ENCODE measurements around the gene IGF2.

The IGF2 gene

DNA sequence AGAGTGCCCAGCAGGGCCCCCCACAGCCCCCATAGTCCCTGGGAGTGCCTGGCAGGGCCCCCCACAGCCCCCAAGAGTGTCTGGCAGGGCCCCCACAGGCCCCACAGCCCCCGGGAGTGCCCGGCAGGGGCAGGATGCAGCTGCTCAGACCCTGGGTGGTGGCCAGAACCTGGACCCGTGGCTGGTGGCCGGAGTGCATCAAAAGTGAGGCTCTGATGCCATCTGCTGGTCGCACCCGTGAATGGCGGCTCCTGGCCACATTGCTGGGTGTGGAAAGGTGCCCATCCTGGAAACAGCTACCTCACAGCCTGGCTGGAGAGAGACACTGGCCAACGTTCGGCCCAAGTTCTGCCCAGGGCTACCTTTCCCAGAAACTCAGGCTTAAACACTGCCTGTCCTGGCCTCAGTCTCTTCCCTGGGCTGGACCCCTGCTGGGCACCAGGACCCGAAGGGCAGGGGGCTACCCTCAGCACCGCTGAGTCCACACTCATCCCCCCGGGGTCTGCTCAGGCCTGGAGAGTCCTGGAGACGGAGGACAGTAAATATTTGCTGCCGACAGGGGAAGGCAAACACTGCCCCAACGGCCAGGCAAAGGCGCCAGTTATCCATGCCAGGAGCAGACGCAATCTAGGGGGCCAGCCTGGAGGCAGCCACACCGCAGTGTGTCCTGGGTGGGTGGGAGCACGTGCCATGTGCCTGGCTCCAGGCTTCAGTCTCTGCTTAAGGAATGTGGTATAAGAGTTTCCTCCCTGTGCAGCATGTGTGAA, 17.4 kb upstream of the IGF2 start:
- TF ChIP-seq, protein P1, sequence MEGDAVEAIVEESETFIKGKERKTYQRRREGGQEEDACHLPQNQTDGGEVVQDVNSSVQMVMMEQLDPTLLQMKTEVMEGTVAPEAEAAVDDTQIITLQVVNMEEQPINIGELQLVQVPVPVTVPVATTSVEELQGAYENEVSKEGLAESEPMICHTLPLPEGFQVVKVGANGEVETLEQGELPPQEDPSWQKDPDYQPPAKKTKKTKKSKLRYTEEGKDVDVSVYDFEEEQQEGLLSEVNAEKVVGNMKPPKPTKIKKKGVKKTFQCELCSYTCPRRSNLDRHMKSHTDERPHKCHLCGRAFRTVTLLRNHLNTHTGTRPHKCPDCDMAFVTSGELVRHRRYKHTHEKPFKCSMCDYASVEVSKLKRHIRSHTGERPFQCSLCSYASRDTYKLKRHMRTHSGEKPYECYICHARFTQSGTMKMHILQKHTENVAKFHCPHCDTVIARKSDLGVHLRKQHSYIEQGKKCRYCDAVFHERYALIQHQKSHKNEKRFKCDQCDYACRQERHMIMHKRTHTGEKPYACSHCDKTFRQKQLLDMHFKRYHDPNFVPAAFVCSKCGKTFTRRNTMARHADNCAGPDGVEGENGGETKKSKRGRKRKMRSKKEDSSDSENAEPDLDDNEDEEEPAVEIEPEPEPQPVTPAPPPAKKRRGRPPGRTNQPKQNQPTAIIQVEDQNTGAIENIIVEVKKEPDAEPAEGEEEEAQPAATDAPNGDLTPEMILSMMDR (IDR thresholded peaks at IDR 0.05; ENCODE audit: extremely low read depth, insufficient read depth, missing control alignments), result peak; percentile 91
- DNase-seq (ENCODE audit: low spot score), result peak; percentile 88
- in situ Hi-C loops (cut with MboI; ENCODE audit: low pct_unique_long_range_greater_than_20kb, low sequenced_read_pairs, unreplicated experiment), result loop anchor here (25.0 kb wide), 1 partner anchor 469 kb away; the partner anchor contains the start of gene KRTAP5-6

DNA sequence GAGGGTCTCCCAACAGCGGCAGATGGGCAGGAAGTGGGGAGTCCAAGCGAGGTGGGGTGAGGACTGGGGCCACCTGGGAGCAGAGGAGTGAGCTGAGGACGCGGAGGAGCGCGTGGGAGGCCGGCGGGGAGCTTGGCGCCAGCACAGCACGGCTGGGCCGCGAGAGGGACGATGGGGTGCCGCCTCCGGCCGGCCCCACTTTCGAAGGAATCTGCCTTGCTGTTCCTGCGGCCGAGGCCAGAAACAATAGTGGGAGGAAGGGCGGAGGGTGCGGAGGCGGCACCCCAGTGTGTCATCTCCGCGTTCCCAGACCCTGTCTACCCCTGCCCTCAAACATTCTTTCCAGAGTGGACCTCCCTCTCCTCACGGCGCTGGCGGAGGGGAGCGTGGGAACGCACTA, 16.3 kb upstream of the IGF2 start:
- DNase-seq (ENCODE audit: low spot score), result no peak
- TF ChIP-seq, protein P1 (IDR thresholded peaks at IDR 0.05; ENCODE audit: extremely low read depth, insufficient read depth, missing control alignments), result no peak
- in situ Hi-C loops (cut with MboI; ENCODE audit: low pct_unique_long_range_greater_than_20kb, low sequenced_read_pairs, unreplicated experiment), result loop anchor here (25.0 kb wide), 1 partner anchor 468 kb away; the partner anchor contains the start of gene KRTAP5-6

DNA sequence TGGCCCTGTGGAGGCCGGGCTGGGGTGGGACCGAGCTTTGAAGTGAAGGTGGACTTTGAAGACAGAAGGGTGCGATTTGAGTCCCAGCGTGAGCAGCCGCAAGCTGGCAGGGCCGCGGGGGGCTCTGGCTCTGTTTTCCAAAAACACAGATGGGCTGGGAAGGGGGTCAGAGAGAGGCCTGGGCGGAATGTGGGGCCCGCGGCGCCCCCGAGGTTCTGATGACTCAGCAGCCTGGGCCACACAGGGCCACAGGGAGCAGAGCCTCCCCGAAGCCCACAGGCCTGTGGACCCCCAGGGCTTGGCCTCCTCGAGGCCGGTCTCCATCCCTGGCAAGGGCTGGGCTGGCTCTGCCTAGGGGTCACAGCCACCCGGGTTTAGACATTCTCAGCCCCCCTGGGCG, 15.7 kb upstream of the IGF2 start:
- in situ Hi-C loops (cut with MboI; ENCODE audit: low pct_unique_long_range_greater_than_20kb, low sequenced_read_pairs, unreplicated experiment), result loop anchor here (25.0 kb wide), 1 partner anchor 468 kb away; the partner anchor contains the start of gene KRTAP5-6
- no peak for DNase-seq (ENCODE audit: low spot score)
- TF ChIP-seq, protein P1 (IDR thresholded peaks at IDR 0.05; ENCODE audit: extremely low read depth, insufficient read depth, missing control alignments), result no peak

DNA sequence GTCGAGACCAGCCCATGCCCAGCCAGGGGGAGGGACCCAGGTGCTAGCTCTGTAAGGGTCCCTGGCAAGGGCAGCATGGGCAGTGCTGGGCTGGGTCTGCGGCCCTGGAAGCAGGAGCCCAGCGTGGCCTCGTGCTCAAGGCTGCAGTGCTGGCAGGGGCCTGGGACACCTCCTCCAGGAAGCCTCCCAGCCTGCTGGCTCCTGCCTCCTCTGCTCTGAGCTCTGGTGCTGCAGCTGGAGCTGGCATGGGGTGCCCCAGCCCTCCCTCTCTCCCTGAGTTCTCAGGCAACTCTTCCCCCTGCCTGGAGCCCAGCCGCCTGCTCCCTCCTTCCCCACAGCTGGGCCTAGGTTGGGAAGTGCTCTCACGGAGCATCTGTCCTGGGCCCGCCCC, 15.0 kb upstream of the IGF2 start:
- TF ChIP-seq, protein P1 (IDR thresholded peaks at IDR 0.05; ENCODE audit: extremely low read depth, insufficient read depth, missing control alignments), result no peak
- DNase-seq (ENCODE audit: low spot score), result no peak
- in situ Hi-C loops (cut with MboI; ENCODE audit: low pct_unique_long_range_greater_than_20kb, low sequenced_read_pairs, unreplicated experiment), result loop anchor here (25.0 kb wide), 1 partner anchor 467 kb away; the partner anchor contains the start of gene KRTAP5-6

DNA sequence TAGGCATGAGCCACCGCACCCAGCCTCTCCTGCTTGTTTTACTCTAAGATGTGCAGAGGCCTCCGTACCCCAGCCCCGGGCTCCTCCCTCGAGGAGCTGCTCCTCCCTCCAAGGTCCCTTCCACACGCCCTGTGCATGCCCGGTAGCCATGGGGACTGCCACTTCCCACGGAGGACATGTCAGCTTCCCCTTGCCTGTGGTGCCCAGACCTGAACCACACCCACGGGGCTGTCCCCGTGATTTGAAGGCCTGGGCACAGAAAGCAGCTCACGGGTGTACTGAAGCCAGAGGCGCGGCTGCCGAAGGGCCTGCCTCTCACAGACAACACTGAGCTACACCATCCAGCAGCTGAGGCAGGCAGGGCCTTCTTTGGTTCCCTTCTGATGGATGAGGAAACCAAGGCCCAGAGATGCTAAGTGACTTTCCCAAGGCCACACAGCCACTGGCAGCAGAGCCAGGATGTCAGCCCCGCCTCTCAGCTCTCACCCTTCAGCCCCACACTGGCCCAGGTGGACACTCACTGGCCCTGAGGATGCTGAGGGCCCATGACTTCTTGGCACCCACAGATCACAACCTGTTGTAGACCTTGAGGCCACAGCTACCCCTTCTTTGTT, 14.5 kb upstream of the IGF2 start:
- no peak for DNase-seq (ENCODE audit: low spot score)
- in situ Hi-C loops (cut with MboI; ENCODE audit: low pct_unique_long_range_greater_than_20kb, low sequenced_read_pairs, unreplicated experiment), result loop anchor here (25.0 kb wide), 1 partner anchor 466 kb away; the partner anchor contains the start of gene KRTAP5-6
- TF ChIP-seq, protein P1 (IDR thresholded peaks at IDR 0.05; ENCODE audit: extremely low read depth, insufficient read depth, missing control alignments), result no peak

DNA sequence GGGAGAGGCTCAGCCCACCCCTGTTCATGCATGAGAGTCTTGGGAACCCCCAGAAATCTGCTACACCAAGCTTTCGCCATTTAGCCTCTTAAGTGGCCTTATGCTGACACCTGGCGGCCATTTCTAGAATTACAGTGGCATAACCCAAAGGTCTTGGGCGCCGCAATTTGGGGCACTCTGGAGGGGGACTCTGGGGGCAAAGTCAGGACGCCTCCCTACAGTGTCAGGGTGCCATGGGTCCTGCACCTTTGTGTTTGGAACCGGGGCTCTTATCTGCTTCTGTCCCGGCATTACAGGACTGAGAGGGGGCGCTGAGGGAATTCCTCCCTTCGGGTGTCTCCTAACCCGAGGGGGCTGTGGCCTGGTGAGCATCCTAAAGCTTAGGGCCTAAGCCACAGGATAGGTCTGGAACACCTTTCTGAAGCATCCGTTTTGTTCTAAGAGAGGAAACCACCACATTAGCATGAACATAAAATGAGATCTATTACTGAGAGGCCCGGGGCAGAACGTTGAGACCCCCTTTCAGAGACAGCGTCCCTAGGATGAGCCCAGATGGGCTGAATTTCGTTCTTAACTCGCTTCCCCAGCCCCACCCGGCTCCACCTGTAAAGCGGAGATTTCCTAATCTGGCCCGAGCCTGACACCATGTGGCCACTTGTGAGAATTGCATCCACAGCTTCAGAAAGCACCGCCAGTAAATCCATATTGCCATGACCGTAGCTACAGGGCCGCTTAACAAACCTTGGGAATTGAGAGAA, 12.5 kb upstream of the IGF2 start:
- in situ Hi-C loops (cut with MboI; ENCODE audit: low pct_unique_long_range_greater_than_20kb, low sequenced_read_pairs, unreplicated experiment), result loop anchor here (25.0 kb wide), 1 partner anchor 464 kb away; the partner anchor contains the start of gene KRTAP5-6

More for the DNA sequence above, 12.5 kb upstream of the IGF2 start:
- peak; percentile 90 for DNase-seq (ENCODE audit: low spot score)
- TF ChIP-seq, protein P1 (IDR thresholded peaks at IDR 0.05; ENCODE audit: extremely low read depth, insufficient read depth, missing control alignments), result peak; percentile 90

Measured in GM13977 (cell line).